RCC 7860 (cell line): ENCODE data around the gene OLA1.

ENCODE experiments used
- DNase-seq: peaks from one replicate; pipeline ENCODE4 v3.0.0-alpha.2; 2015; ENCODE audit warnings: low spot score
- FAIRE-seq: peaks from 2 replicates; lab custom pipeline; 2012; peaks lifted over from hg19 to GRCh38; lab: Jason Lieb, UNC

OLA1 gene

DNA sequence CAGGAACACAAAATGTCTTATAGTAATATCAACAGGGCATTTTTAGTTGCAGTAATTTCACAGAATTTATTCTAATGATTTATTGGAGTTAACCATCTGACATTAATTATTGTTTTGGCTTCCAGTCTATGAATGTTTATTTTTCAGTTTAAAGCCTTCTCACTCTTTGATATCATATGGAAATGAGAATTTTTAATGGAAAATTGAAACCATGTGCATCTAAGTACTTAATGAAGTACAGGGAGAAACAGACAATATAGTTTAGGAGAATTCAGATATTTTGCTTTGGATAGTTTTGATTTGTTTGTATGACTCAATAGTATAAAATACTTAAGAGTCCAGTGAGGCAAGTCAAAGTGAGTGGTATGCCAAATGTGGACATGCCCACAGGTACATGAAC lies 126.1 kb downstream of the OLA1 start:
- FAIRE-seq = no peak

DNA sequence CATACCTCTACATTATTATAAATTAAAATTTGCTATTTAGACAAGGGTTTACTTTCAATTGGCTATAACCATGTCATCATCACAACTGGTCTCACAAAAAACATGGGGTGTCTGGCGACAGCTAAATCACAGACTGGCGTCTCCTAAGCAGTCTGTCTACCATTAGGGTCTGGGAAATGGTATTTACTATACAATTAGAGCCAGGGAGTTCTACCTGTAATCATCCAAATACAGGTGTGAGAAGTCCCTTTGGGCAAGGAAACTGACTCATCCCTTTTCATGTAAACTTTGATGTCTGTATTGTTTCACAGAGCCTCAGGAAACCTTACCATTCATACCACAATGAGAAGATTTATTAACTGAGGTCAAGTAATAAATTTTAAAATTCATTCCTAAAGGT lies 126.7 kb downstream of the OLA1 start:
- DNase-seq (no peak), FAIRE-seq (no peak)

More for the DNA sequence above, 126.1 kb downstream of the OLA1 start:
- DNase-seq = no peak

DNA sequence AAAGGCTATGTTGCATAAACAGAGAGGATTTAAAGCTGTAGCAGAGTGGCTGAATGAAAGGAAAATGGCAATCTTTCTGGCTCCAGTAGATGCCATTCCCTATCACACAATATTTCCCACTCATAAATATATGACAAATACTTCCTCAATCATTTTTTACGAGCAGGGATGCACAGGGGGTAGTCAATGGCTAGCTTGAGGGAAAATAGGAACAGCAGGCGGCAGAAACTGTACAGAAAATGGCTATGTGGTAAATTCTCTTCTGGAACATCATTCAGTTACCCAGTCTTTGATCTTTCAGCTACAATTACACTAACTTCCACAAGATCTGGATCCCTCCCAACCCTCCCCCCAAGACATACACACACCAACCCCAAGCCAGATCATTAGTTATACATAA lies 127.2 kb downstream of the OLA1 start:
- DNase-seq (no peak), FAIRE-seq (no peak)

DNA sequence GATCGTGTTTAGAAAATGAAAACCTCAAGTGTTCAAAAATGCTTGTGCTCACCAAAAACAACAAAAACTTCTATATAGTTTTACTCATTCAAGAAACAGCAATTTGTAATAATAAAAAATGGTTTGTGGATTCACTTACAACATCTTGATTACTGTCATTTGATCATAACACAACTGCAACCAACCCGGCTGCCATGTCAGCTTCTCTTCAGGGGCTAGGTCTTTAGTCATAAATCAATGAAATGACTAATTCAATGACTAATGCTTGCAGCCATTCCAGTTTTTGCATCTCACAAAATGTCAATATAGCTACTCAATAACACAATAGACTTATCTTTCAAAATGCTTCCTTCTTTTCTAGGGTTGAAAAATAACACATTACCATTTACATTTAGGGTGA lies 128.0 kb downstream of the OLA1 start:
- DNase-seq = no peak
- FAIRE-seq = peak; percentile 52

DNA sequence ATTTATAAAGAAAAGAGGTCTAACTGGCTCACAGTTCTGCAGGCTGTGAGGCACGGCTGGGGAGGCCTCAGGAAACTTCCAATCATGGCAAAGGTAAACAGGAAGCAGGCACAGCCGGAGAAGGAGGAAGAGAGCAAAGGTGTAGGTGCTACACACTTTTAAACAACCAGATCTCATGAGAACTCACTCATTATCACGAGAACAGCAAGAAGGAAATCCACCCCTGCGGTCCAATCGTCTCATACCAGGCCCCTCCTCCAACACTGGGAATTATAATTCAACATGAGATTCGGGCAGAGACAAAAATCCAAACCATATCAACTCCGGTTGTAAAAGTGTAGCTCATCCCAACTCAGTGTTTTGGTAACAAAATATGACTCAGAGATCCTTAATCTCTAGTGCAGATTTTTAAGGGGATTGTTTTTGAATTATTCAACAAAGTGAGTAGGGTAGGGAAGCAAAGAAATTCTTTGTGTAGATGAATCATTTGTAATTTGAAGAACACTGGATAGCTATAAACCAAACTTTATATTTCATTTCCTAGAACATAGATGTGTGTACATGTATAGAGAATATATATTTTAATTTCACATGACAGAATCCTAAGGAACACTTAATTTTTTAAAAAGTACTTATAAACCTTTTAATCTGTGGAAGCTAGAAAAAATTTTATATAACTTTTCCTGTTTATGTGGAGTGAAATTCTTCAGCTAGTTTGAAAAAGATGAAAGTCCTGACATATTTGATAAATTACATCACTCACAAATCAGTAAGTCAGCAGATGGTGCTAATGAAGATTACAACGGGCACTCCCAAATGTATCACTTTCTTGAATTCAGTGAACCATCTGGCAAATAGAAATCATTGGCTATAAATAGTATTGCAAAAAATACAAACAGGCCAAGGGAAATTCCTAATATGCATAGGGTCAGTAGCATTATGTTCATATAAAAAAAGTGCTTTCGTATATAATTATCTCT lies 130.1 kb downstream of the OLA1 start:
- FAIRE-seq = peak; percentile 42
- peak; percentile 32 for DNase-seq

DNA sequence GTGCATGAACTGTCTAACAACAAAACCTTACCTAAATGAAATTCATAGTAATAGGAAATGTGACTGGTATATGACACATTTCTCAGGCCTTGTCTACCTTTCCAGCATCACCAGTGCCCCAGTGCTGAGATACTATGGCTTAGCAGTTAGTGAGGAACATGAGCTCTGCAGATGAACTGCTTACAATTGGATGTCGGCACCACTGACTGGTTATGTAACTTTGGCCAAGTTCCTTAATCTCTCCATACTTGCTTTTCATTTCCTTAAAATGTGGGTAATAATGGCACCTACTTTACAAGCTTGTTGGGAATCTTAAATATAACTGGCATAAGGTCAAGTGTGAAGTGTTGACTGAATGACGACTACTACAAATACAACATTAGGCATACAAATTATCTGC lies 136.3 kb downstream of the OLA1 start:
- no peak for FAIRE-seq

DNA sequence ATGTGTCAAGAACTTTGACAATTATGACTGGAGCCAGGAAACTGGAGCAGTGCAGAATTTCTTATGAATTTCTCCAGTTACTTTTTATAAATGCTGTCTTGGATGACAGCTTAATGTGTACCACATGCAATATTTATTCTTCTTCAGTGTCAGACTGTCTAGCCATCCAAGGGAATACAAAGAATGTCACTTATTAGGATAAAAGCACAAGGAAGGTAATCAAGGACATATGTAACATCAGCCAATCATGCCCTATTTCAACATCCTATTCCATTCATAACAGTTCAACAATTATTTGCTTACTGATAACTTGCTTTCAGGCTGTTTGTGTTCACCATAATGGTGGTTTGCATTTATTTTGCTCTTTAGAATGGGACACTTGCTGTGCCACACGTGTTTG lies 139.8 kb downstream of the OLA1 start:
- FAIRE-seq (no peak), DNase-seq (no peak)

More for the DNA sequence above, 136.3 kb downstream of the OLA1 start:
- no peak for DNase-seq

DNA sequence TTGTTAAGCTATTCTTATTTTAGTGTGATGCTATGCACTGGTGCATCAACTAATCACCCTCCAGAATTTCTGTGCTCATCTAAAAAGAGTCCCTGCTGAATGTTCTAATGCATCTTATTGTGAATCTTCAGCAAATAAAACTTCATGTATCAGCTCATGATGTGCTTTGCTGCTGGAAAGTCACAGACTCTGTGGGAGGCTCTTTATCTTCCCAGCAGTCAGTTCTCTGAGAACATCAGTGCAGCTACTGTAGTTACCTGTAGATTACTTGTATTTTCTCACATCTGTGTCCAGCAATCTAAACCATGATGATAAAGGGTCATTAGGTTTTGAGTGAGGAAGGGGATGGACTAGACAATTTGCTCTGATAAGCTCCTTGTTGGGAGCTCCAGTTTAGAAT lies 141.6 kb downstream of the OLA1 start:
- FAIRE-seq = no peak
- no peak for DNase-seq

DNA sequence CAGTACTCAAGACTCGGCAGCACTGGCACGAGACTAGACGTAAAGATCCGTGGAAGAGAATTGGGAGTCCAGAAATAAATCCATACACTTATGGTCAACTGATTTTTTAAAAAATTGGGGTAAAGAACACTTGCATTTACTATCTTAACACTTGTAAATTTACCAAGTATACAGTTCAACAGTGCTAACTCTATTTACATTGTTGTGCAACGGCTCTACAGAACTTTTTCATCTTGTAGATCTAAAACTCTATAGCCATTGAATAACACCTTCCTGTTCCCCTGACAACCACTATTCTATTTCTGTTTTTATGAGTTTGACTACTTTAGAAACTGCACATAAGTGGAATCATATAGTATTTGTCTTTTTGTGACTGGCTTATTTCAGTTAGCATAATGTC lies 153.8 kb downstream of the OLA1 start:
- no peak for FAIRE-seq
- no peak for DNase-seq

DNA sequence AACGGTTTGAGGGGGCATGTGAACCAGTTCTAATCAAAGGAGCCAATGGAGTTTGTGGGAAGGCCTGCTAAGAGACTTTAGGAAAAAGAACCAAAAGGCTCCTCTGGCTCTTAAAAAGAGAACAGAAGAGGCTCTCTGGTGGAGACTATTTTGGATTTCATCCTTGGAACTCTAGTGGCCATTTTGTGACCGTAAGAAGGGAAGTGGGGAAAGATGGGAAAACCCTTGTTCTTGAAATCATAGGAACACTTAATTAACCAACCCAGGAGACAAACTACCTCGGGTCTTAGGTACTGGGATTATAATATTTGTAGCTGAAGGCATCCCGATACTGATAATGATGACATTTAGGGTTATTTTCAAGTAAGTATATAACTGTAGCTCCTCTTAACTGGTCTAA lies 157.9 kb downstream of the OLA1 start:
- DNase-seq (no peak), FAIRE-seq (no peak)

DNA sequence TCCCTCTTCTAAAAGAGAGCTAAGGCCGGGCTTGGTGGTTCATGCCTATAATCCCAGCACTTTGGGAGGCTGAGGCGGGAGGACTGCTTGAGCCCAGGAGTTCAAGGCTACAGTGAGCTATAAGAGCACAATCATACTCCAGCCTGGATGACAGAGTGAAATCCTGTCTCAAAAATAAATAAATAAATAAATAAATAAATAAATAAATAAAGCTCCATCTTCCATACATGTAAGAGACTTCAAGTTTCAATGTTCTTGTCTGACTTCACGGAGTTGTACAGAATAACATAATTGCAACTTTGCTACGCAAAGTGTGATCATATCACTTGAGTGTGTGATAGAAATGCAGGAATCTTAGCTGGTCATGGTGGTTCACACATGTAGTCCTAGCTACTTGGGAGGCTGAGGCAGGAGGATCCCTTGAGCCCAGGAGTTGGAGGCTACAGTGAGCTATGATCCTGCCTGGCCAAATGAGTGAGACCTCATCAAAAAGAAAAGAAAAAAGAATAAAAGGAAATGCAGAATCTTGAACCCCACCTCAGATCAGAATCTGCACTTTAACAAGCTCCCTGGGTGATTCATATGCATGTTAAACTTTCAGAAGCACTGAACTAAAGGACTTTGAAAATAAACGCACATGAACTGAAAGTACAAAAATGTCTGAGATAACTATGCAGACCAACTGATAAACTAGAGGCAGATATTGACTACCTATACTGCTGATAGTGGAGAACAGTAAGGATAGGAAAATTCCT lies 159.4 kb downstream of the OLA1 start:
- DNase-seq (no peak), FAIRE-seq (no peak)

DNA sequence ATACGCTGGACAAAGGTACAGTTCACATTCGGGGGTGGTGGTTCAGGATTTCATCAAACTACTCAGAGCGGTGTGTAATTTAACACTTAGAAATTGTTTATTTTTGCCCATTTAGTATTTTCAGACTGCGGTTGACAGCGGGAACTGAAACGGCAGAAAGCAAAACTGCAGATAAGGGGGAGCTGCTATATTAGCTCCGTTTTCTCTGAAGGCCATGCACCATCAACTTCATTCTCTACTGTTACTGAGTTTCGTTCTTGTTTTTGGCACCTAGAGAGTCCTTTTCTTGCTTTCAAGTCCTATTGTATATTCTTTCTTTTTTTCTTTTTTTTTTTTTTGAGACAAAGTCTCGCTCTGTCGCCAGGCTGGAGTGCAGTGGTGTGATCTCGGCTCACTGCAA lies 161.6 kb downstream of the OLA1 start:
- no peak for FAIRE-seq

DNA sequence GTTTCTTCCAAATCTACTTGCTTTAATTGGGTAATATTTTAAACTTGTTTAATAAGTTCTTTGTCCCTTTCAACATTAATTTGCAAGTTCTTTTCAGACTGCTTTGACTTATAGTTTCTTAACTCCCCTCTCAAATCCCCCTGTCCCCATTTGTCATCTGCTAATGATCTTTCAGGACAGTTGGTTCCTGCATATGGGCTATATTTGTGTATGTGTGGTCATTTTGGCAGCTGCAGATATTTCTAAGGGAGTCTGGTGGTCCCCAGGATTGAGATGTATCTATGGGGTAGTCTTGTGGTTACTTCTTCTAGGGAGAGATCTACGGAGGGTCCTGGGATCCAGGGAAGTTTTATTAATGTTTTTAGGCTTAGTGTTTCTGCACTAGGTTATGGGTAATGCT lies 162.6 kb downstream of the OLA1 start:
- DNase-seq (no peak), FAIRE-seq (no peak)

More for the DNA sequence above, 161.6 kb downstream of the OLA1 start:
- DNase-seq = no peak

DNA sequence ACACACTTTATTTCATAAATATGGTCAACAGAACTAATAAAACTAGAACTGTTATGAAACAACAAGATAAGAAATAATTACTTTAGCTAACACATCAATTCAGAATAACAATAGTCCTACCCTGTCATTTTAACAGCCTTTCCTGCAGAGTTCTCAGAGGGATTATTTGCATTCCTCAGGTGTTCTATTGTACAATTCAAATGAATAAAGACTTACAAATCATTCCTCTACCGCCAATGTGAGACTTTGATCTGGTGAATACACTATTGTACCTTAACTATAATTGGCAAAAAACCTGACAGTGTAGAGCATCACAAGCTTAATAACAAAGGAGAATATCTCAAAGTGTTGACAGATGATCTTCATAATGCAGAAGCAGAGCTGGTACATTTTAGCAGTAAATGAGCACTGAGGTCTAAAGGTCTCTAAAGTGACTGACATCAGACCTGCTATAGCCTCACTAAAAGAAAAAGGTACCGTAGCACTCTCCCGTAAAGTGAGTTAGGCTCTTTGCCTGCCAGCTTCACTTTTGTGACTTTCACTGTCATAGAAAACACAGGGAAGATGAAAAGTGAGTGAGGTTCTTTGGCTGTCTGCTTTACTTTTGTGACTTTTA lies 164.4 kb downstream of the OLA1 start:
- no peak for FAIRE-seq

DNA sequence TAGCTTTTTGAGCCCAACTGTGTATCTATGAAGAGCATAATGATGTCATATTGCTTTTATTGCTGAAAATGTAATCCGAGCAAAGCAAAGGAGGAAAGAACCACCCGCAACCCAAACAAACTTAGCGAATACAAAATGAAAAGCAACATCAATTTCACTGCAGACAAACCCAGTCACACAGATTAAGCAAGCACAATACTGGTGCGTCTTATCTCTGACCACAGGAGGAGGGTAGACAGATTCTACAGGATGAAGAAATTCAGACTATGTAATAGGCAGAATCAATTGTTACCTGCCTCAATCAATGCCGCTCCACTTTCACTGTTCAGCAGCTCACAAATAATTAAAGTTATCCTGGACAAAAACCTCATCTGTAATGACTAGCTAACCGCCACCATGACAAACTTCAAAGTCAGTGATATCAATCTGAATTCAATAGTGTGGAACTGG lies 167.6 kb downstream of the OLA1 start:
- FAIRE-seq (no peak), DNase-seq (no peak)

More for the DNA sequence above, 164.4 kb downstream of the OLA1 start:
- DNase-seq = no peak

DNA sequence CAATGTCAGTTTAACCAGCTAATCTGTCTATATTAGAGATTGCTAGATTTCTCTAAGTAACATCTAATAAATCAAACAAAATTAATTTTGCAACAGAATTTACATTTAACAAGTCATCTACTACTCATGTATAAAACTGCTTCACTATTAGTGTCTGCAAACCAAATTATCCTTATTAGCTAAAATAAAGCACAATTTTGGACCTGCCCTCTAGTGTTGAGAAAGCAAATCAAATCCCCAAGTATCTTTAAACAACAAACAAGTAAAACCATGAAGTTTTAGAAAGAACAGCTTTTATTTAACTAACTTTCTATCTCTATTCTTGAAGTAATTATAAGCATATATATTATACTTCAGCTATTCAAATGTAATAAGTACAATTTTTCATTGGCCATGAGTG lies 170.1 kb downstream of the OLA1 start:
- peak; percentile 72 for FAIRE-seq
- DNase-seq = no peak

DNA sequence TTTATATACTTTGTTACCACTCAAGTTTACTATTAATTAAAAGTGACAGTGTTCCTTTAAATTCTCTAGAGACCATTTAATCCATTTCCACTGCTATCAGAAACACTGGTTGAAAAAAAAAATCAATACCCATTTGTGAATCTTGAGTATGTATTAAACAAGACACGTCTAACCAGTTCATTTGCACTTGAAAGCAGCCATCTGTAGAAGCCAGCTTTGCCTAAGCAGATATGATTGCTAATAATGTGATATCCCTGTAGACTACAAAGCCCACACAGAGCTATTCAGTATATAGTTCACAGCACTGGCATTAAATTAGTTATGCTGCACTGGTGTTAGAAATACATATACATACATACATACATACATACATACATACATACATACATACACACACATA lies 171.4 kb downstream of the OLA1 start:
- FAIRE-seq = no peak
- DNase-seq = no peak

DNA sequence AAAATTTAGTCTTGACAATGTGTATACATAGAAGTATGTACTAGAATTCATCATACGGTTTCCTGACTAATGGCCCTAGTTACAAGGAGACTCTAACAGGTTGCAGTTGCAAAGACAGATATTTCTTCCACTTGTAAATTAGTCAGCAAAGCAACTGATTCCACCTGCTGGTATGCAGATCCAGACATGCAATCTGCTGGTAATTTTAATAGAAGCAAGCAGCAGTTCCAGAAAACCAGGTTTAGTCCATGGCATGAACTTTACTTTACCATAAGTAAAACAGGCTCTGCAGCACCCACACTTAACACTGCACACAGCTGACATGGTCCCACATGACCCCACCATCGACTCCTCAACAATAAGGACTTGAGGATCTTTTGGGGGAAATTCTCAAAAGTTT lies 172.3 kb downstream of the OLA1 start:
- FAIRE-seq = no peak
- DNase-seq = no peak

DNA sequence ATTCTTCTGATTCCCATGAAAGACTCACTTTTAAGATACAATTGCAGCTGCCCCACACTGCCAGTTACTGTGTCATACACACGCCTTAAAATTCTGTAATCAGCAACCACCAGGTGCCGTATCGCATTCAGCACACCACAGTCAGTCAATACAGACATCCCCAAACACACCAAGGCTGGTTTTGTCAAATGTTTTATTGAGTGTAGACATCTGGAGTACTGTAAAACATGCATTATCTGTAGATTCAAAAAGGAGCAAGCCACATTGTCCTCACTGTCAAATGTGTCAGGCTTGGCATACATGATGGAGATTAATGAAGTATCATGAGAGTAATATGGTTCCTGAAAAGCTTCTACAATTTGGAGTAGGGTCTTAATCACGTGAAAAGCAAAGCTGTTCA lies 173.5 kb downstream of the OLA1 start:
- FAIRE-seq (no peak), DNase-seq (no peak)

DNA sequence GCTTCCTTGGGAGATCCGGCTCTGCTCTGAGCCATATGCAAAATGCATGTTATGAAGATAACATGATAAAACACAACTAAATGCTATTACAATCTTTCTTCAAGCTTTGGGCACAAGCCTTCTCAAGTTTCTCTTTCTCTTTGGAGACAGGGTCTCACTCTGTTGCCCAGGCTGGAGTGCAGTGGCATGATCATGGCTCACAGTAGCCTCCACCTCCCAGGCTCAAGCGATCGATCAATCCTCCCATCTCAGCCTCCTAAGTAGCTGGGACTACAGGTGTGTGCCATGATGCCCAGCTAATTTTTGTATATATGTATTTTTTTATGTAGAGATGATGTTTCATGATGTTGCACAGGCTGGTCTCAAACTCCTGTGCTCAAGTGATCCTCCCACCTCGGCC lies 175.5 kb downstream of the OLA1 start:
- DNase-seq (no peak), FAIRE-seq (no peak)

DNA sequence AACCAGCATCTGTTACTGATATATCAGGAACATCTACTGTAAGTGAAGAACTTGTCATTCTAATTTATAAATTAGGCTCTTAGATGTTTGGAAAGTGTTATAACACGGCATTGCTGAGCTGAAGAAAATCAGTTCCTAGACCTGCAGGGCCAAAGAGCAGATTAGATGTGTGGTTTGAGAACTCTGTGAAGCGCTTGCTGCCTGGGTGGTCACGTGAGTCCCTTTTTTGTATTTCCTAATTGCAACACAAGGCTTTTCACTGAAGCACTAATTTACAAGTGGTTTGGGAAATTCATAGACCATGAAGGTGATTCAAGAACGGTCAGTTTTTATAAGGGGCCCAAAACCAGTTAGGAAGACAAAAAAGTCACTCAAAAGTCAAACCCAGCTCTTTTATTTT lies 176.3 kb downstream of the OLA1 start:
- FAIRE-seq (no peak), DNase-seq (no peak)
